ENCODE data around the gene TRIM58. TPM values are rescaled to one million over a fixed set of nuclear protein-coding genes. Genes with fewer than 3 reads are reported as not detected.

The TRIM58 gene
- total and polyA plus RNA-seq, 3 experiments from 2014 or later = 0.08 to 0.16 (median 0.09) TPM

- Mint-ChIP-seq H3K4me3 (no peak within 1 kb of the TSS), H3K27ac (no peak within 1 kb of the TSS), H3K27me3 (no peaks in the 10 kb centered on the region), H3K9me3 (peaks cover 0 to 3% (median 0%) of the 10 kb centered on the region in 5 donors), H3K4me1 (no peaks in the 10 kb centered on the region), H3K36me3 (no peaks in the 10 kb centered on the region)
- H3K4me3 ChIP-seq (ENCODE audit: low read length) = no peak within 1 kb of the TSS
- CTCF ChIA-PET = no interaction called here
- H3K36me3 ChIP-seq (ENCODE audit: insufficient read depth, low read length) = no peaks in the 10 kb centered on the region
- POLR2A ChIA-PET = no interaction called here
- H3K9me3 ChIP-seq (ENCODE audit: low read length) = no peaks in the 10 kb centered on the region
- no peak within 1 kb of the TSS for H3K27ac ChIP-seq (ENCODE audit: low read depth, low read length)
- no peaks in the 10 kb centered on the region for H3K4me1 ChIP-seq (ENCODE audit: insufficient read depth, low read length)
- no peaks in the 10 kb centered on the region for H3K27me3 ChIP-seq (ENCODE audit: insufficient read depth, low read length, poor library complexity, severe bottlenecking)
- DNase-seq = no peak
Observed at GRCh38 chr1:247841796-247842195, 15.2 kb upstream of the TRIM58 start, which contains the start of gene OR11L1. Gene OR11L1 (minus strand): TSS chr1:247841896. CDS start chr1:247841896, 0 bp downstream.

GRCh38 chr1:247843411-247843810, 13.6 kb upstream of the TRIM58 start:
- no peak overlapping the region for H3K4me3 ChIP-seq (ENCODE audit: low read length)
- ChIA-PET CTCF (no interaction called here), POLR2A (no interaction called here)
- no peaks in the 10 kb centered on the region for H3K9me3 ChIP-seq (ENCODE audit: low read length)
- H3K4me1 Mint-ChIP-seq = no peaks in the 10 kb centered on the region
- H3K9me3 Mint-ChIP-seq = peaks cover 0 to 1% (median 0%) of the 10 kb centered on the region in 5 donors
- H3K27me3 ChIP-seq (ENCODE audit: insufficient read depth, low read length, poor library complexity, severe bottlenecking) = no peaks in the 10 kb centered on the region
- no peaks in the 10 kb centered on the region for H3K27me3 Mint-ChIP-seq
- no peak overlapping the region for H3K27ac Mint-ChIP-seq
- no peaks in the 10 kb centered on the region for H3K36me3 ChIP-seq (ENCODE audit: insufficient read depth, low read length)
- no peak overlapping the region for H3K27ac ChIP-seq (ENCODE audit: low read depth, low read length)
- no peaks in the 10 kb centered on the region for H3K4me1 ChIP-seq (ENCODE audit: insufficient read depth, low read length)
- H3K36me3 Mint-ChIP-seq = no peaks in the 10 kb centered on the region
- DNase-seq = no peak
- no peak overlapping the region for H3K4me3 Mint-ChIP-seq

- no peaks in the 10 kb centered on the region for H3K36me3 ChIP-seq (ENCODE audit: insufficient read depth, low read length)
- no peaks in the 10 kb centered on the region for H3K27me3 ChIP-seq (ENCODE audit: insufficient read depth, low read length, poor library complexity, severe bottlenecking)
- H3K4me3 Mint-ChIP-seq = no peak overlapping the region
- no peaks in the 10 kb centered on the region for H3K9me3 ChIP-seq (ENCODE audit: low read length)
- POLR2A ChIA-PET = no interaction called here
- no peaks in the 10 kb centered on the region for H3K36me3 Mint-ChIP-seq
- CTCF ChIA-PET = no interaction called here
- H3K4me1 ChIP-seq (ENCODE audit: insufficient read depth, low read length) = no peaks in the 10 kb centered on the region
- no peak for DNase-seq
- no peak overlapping the region for H3K4me3 ChIP-seq (ENCODE audit: low read length)
- no peaks in the 10 kb centered on the region for H3K4me1 Mint-ChIP-seq
- no peaks in the 10 kb centered on the region for H3K27me3 Mint-ChIP-seq
- no peak overlapping the region for H3K27ac ChIP-seq (ENCODE audit: low read depth, low read length)
- no peak overlapping the region for H3K27ac Mint-ChIP-seq
- H3K9me3 Mint-ChIP-seq = peaks cover 0 to 2% (median 0%) of the 10 kb centered on the region in 5 donors
Observed at GRCh38 chr1:247845011-247845692, 11.8 kb upstream of the TRIM58 start.

- CTCF ChIA-PET = no interaction called here
- Histone ChIP-seq H3K9me3 (ENCODE audit: low read length) (no peaks in the 10 kb centered on the region), H3K27ac (ENCODE audit: low read depth, low read length) (no peak overlapping the region), H3K36me3 (ENCODE audit: insufficient read depth, low read length) (no peaks in the 10 kb centered on the region), H3K27me3 (ENCODE audit: insufficient read depth, low read length, poor library complexity, severe bottlenecking) (no peaks in the 10 kb centered on the region), H3K4me3 (ENCODE audit: low read length) (no peak overlapping the region), H3K4me1 (ENCODE audit: insufficient read depth, low read length) (no peaks in the 10 kb centered on the region)
- H3K36me3 Mint-ChIP-seq = no peaks in the 10 kb centered on the region
- peaks cover 0 to 2% (median 0%) of the 10 kb centered on the region in 5 donors for H3K9me3 Mint-ChIP-seq
- POLR2A ChIA-PET = no interaction called here
- H3K27ac Mint-ChIP-seq = no peak overlapping the region
- no peaks in the 10 kb centered on the region for H3K4me1 Mint-ChIP-seq
- no peak overlapping the region for H3K4me3 Mint-ChIP-seq
- DNase-seq = no peak
- H3K27me3 Mint-ChIP-seq = no peaks in the 10 kb centered on the region
Observed at GRCh38 chr1:247845693-247846017, 11.3 kb upstream of the TRIM58 start.

GRCh38 chr1:247848346-247848745, 8.6 kb upstream of the TRIM58 start:
- no peak overlapping the region for H3K27ac ChIP-seq (ENCODE audit: low read depth, low read length)
- Mint-ChIP-seq H3K27me3 (peaks cover 2 to 4% of the 10 kb centered on the region in 2 donors), H3K27ac (no peak overlapping the region), H3K4me3 (no peak overlapping the region), H3K9me3 (peaks cover 0 to 2% (median under 1%) of the 10 kb centered on the region in 5 donors), H3K4me1 (no peaks in the 10 kb centered on the region), H3K36me3 (no peaks in the 10 kb centered on the region)
- H3K4me1 ChIP-seq (ENCODE audit: insufficient read depth, low read length) = no peaks in the 10 kb centered on the region
- H3K4me3 ChIP-seq (ENCODE audit: low read length) = no peak overlapping the region
- H3K27me3 ChIP-seq (ENCODE audit: insufficient read depth, low read length, poor library complexity, severe bottlenecking) = no peaks in the 10 kb centered on the region
- ChIA-PET CTCF (no interaction called here), POLR2A (no interaction called here)
- DNase-seq = no peak
- H3K9me3 ChIP-seq (ENCODE audit: low read length) = no peaks in the 10 kb centered on the region
- H3K36me3 ChIP-seq (ENCODE audit: insufficient read depth, low read length) = no peaks in the 10 kb centered on the region

- Histone ChIP-seq H3K27ac (ENCODE audit: low read depth, low read length) (no peak overlapping the region), H3K4me3 (ENCODE audit: low read length) (no peak overlapping the region), H3K9me3 (ENCODE audit: low read length) (no peaks in the 10 kb centered on the region), H3K27me3 (ENCODE audit: insufficient read depth, low read length, poor library complexity, severe bottlenecking) (no peaks in the 10 kb centered on the region), H3K36me3 (ENCODE audit: insufficient read depth, low read length) (no peaks in the 10 kb centered on the region), H3K4me1 (ENCODE audit: insufficient read depth, low read length) (no peaks in the 10 kb centered on the region)
- ChIA-PET POLR2A (no interaction called here), CTCF (no interaction called here)
- no peak for DNase-seq
- Mint-ChIP-seq H3K36me3 (no peaks in the 10 kb centered on the region), H3K4me3 (no peak overlapping the region), H3K9me3 (peaks cover 0 to 2% (median 1%) of the 10 kb centered on the region in 5 donors), H3K27ac (no peak overlapping the region), H3K27me3 (peaks cover 3 to 9% of the 10 kb centered on the region in 2 donors), H3K4me1 (no peaks in the 10 kb centered on the region)
Observed at GRCh38 chr1:247849616-247850015, 7.4 kb upstream of the TRIM58 start.

- H3K4me3 Mint-ChIP-seq = no peak overlapping the region
- POLR2A ChIA-PET = no interaction called here
- peaks cover 4% of the 10 kb centered on the region for H3K27me3 ChIP-seq (ENCODE audit: insufficient read depth, low read length, poor library complexity, severe bottlenecking)
- no peak overlapping the region for H3K27ac ChIP-seq (ENCODE audit: low read depth, low read length)
- CTCF ChIA-PET = no interaction called here
- peaks cover 6 to 13% (median 9%) of the 10 kb centered on the region in 3 donors for H3K4me1 Mint-ChIP-seq
- no peaks in the 10 kb centered on the region for H3K36me3 ChIP-seq (ENCODE audit: insufficient read depth, low read length)
- no peaks in the 10 kb centered on the region for H3K4me1 ChIP-seq (ENCODE audit: insufficient read depth, low read length)
- no peak overlapping the region for H3K27ac Mint-ChIP-seq
- no peak for DNase-seq
- H3K27me3 Mint-ChIP-seq = peaks cover 26 to 52% of the 10 kb centered on the region in 2 donors
- peaks cover 0 to 6% (median 4%) of the 10 kb centered on the region in 5 donors for H3K9me3 Mint-ChIP-seq
- no peak overlapping the region for H3K4me3 ChIP-seq (ENCODE audit: low read length)
- no peaks in the 10 kb centered on the region for H3K9me3 ChIP-seq (ENCODE audit: low read length)
- H3K36me3 Mint-ChIP-seq = peaks cover 0 to 5% (median 0%) of the 10 kb centered on the region in 3 donors
Observed at GRCh38 chr1:247854899-247855545, 2.0 kb upstream of the TRIM58 start.

- Histone ChIP-seq H3K27me3 (ENCODE audit: insufficient read depth, low read length, poor library complexity, severe bottlenecking) (peaks cover 4% of the 10 kb centered on the region), H3K9me3 (ENCODE audit: low read length) (no peaks in the 10 kb centered on the region), H3K36me3 (ENCODE audit: insufficient read depth, low read length) (no peaks in the 10 kb centered on the region), H3K4me3 (ENCODE audit: low read length) (no peak overlapping the region), H3K4me1 (ENCODE audit: insufficient read depth, low read length) (no peaks in the 10 kb centered on the region), H3K27ac (ENCODE audit: low read depth, low read length) (no peak overlapping the region)
- DNase-seq = no peak
- Mint-ChIP-seq H3K4me1 (peaks cover 6 to 13% (median 9%) of the 10 kb centered on the region in 3 donors), H3K27ac (no peak overlapping the region), H3K36me3 (peaks cover 0 to 5% (median 0%) of the 10 kb centered on the region in 3 donors), H3K4me3 (peak overlapping the region in 1 of 7 donors; percentile 32), H3K9me3 (peaks cover 0 to 6% (median 4%) of the 10 kb centered on the region in 5 donors), H3K27me3 (peaks cover 30 to 59% of the 10 kb centered on the region in 2 donors)
- POLR2A ChIA-PET = no interaction called here
- CTCF ChIA-PET = no interaction called here
Observed at GRCh38 chr1:247855911-247856310, 1.1 kb upstream of the TRIM58 start.
